HEK293 (cell line): ENCODE measurements around the gene ALDH2.

Source experiments
- CTCF ChIA-PET: fragments of 350-600 bp; formaldehyde crosslinking; extraction: SDS; loops from one replicate; lab custom pipeline; 2021; ENCODE audit warnings: antibody characterized with exemption; lab: Yijun Ruan, JAX
- POLR2A ChIA-PET: fragments of 300-600 bp; formaldehyde crosslinking; extraction: SDS; loops from one replicate; lab custom pipeline; 2020; ENCODE audit warnings: antibody characterized with exemption, inconsistent platforms; lab: Yijun Ruan, JAX
- H3K27ac ChIP-seq: fragments of 200-500 bp; sonication (Bioruptor generic); 2 replicates; pipeline ENCODE4 v1.5.1; 2014; ENCODE audit warnings: low read depth, low read length, control low read depth, inconsistent platforms; ENCODE audit errors: extremely low read depth
- H3K36me3 ChIP-seq, 2 experiments: fragments of 200-500 bp in 1 of 2; sonication (Bioruptor generic) in 1 of 2; 1 replicate in 1 of 2; 2 replicates in 1 of 2; pipeline ENCODE4 v1.5.1; 2014 to 2017; ENCODE audit warnings: inconsistent platforms in 2 of 2, low read length in 2 of 2; ENCODE audit not compliant: control insufficient read depth in 2 of 2, insufficient read depth in 1 of 2
- H3K4me1 ChIP-seq: fragments of 200-500 bp; sonication (Bioruptor generic); 2 replicates; pipeline ENCODE4 v1.5.1; 2014; ENCODE audit warnings: mild to moderate bottlenecking, low read length, inconsistent platforms; ENCODE audit not compliant: control insufficient read depth, insufficient read depth
- H3K4me3 ChIP-seq: 2 replicates; pipeline ENCODE4 v1.5.1; 2011; ENCODE audit warnings: low read depth, mild to moderate bottlenecking, control low read depth, low read length, moderate library complexity
- H3K9me3 ChIP-seq: fragments of 200-500 bp; sonication (Bioruptor generic); 2 replicates; pipeline ENCODE4 v1.5.1; 2014; ENCODE audit warnings: low read depth, low read length, inconsistent platforms; ENCODE audit not compliant: control insufficient read depth, insufficient read depth
- BCL11B ChIP-seq: fragments of 450-650 bp; formaldehyde crosslinking; IDR thresholded peaks from 2 replicates; pipeline ENCODE4 v1.5.1; 2016; ENCODE audit warnings: low read depth, missing biosample characterization, missing genetic modification characterization
- GLIS1 ChIP-seq: fragments of 450-650 bp; formaldehyde crosslinking; IDR thresholded peaks from 2 replicates; pipeline ENCODE4 v1.5.1; 2016; ENCODE audit warnings: missing biosample characterization, missing genetic modification characterization
- KLF8 ChIP-seq: fragments of 450-650 bp; formaldehyde crosslinking; IDR thresholded peaks from 2 replicates; pipeline ENCODE4 v1.5.1; 2016; ENCODE audit warnings: missing biosample characterization, missing genetic modification characterization
- KLF9 ChIP-seq: fragments of 450-650 bp; formaldehyde crosslinking; IDR thresholded peaks from 2 replicates; pipeline ENCODE4 v1.5.1; 2016; ENCODE audit warnings: missing biosample characterization, missing genetic modification characterization, low read depth
- OSR2 ChIP-seq: fragments of 450-650 bp; formaldehyde crosslinking; IDR thresholded peaks from 2 replicates; pipeline ENCODE4 v1.5.1; 2016; ENCODE audit warnings: missing biosample characterization, missing genetic modification characterization
- PATZ1 ChIP-seq: fragments of 450-650 bp; formaldehyde crosslinking; IDR thresholded peaks from 2 replicates; pipeline ENCODE4 v1.5.1; 2016; ENCODE audit warnings: missing biosample characterization, missing genetic modification characterization
- SCRT1 ChIP-seq: fragments of 450-650 bp; formaldehyde crosslinking; IDR thresholded peaks from 2 replicates; pipeline ENCODE4 v1.5.1; 2016; ENCODE audit warnings: missing biosample characterization, missing genetic modification characterization, borderline replicate concordance
- ZBTB48 ChIP-seq: fragments of 450-650 bp; formaldehyde crosslinking; IDR thresholded peaks from 2 replicates; pipeline ENCODE4 v1.5.1; 2016; ENCODE audit warnings: missing biosample characterization, missing genetic modification characterization
- ZBTB6 ChIP-seq: fragments of 450-650 bp; formaldehyde crosslinking; IDR thresholded peaks from 2 replicates; pipeline ENCODE4 v1.5.1; 2017; ENCODE audit warnings: missing biosample characterization, missing genetic modification characterization
- ZFP3 ChIP-seq: fragments of 450-650 bp; formaldehyde crosslinking; IDR thresholded peaks from 2 replicates; pipeline ENCODE4 v1.5.1; 2016; ENCODE audit warnings: low read depth, missing biosample characterization, missing genetic modification characterization
- ZFP37 ChIP-seq: fragments of 450-650 bp; formaldehyde crosslinking; IDR thresholded peaks from 2 replicates; pipeline ENCODE4 v1.5.1; 2016; ENCODE audit warnings: missing biosample characterization, missing genetic modification characterization
- ZNF132 ChIP-seq: fragments of 450-650 bp; formaldehyde crosslinking; IDR thresholded peaks from 2 replicates; pipeline ENCODE4 v1.5.1; 2017; ENCODE audit warnings: missing biosample characterization, missing genetic modification characterization, borderline replicate concordance
- ZNF146 ChIP-seq: fragments of 450-650 bp; formaldehyde crosslinking; IDR thresholded peaks from 2 replicates; pipeline ENCODE4 v1.5.1; 2016; ENCODE audit warnings: missing biosample characterization, missing genetic modification characterization
- ZNF155 ChIP-seq: fragments of 450-650 bp; formaldehyde crosslinking; IDR thresholded peaks from 2 replicates; pipeline ENCODE4 v1.5.1; 2016; ENCODE audit warnings: missing biosample characterization, missing genetic modification characterization
- ZNF16 ChIP-seq: fragments of 450-650 bp; formaldehyde crosslinking; IDR thresholded peaks from 2 replicates; pipeline ENCODE4 v1.5.1; 2016; ENCODE audit warnings: low read depth, missing biosample characterization, missing genetic modification characterization
- ZNF19 ChIP-seq: fragments of 450-650 bp; formaldehyde crosslinking; IDR thresholded peaks from 2 replicates; pipeline ENCODE4; 2016; ENCODE audit warnings: missing biosample characterization, missing genetic modification characterization, low read depth
- ZNF211 ChIP-seq: fragments of 450-650 bp; formaldehyde crosslinking; IDR thresholded peaks from 2 replicates; pipeline ENCODE4 v1.5.1; 2016; ENCODE audit warnings: low read depth, missing biosample characterization, missing genetic modification characterization
- ZNF26 ChIP-seq: fragments of 450-650 bp; formaldehyde crosslinking; IDR thresholded peaks from 2 replicates; pipeline ENCODE4 v1.5.1; 2016; ENCODE audit warnings: missing biosample characterization, missing genetic modification characterization
- ZNF324 ChIP-seq: fragments of 450-650 bp; formaldehyde crosslinking; IDR thresholded peaks from 2 replicates; pipeline ENCODE4 v1.5.1; 2016; ENCODE audit warnings: missing biosample characterization, missing genetic modification characterization
- ZNF623 ChIP-seq: fragments of 450-650 bp; formaldehyde crosslinking; IDR thresholded peaks from 2 replicates; pipeline ENCODE4 v1.5.1; 2016; ENCODE audit warnings: missing biosample characterization, missing genetic modification characterization
- ZNF654 ChIP-seq: fragments of 450-650 bp; formaldehyde crosslinking; IDR thresholded peaks from 2 replicates; pipeline ENCODE4 v1.5.1; 2016; ENCODE audit warnings: low read depth, missing biosample characterization, missing genetic modification characterization
- TF ChIP-seq, protein P1 (sequence below): fragments of 450-650 bp; IDR thresholded peaks from 2 replicates; pipeline ENCODE4 v1.5.1; 2018; ENCODE audit warnings: missing biosample characterization, mild to moderate bottlenecking, missing genetic modification characterization
- TF ChIP-seq, protein P2 (sequence below): fragments of 450-650 bp; formaldehyde crosslinking; IDR thresholded peaks from 2 replicates; pipeline ENCODE4 v1.5.1; 2016; ENCODE audit warnings: missing biosample characterization, missing genetic modification characterization
- TF ChIP-seq, protein P3 (sequence below): fragments of 450-650 bp; formaldehyde crosslinking; IDR thresholded peaks from 2 replicates; pipeline ENCODE4 v1.5.1; 2016; ENCODE audit warnings: missing biosample characterization, missing genetic modification characterization, low read depth

Gene ALDH2

GRCh38 chr12:111846016-111846415 lies 79.3 kb downstream of the ALDH2 start:
- CTCF ChIA-PET, result interaction anchor here (0.9 kb wide), 1 partner anchor 33 kb away, joined by 3 read pairs; no protein-coding TSS in a partner anchor
- no peak overlapping the region for H3K27ac ChIP-seq
- TF ChIP-seq KLF9 (tag by site-specific recombination) (no peak), ZBTB6 (no peak), KLF8 (tag by site-specific recombination) (no peak), ZNF155 (no peak), ZNF16 (tag by site-specific recombination) (no peak), ZNF211 (tag by site-specific recombination) (no peak)
- TF ChIP-seq, all 188 proteins: peak for 0
- Histone ChIP-seq H3K4me1 (no peaks in the 10 kb centered on the region), H3K4me3 (no peak overlapping the region), H3K9me3 (no peaks in the 10 kb centered on the region), H3K36me3 (peaks cover 18 to 21% of the 10 kb centered on the region in 2 experiments; a peak in 2 of 3 replicates)
- POLR2A ChIA-PET, result no interaction called here

DNA sequence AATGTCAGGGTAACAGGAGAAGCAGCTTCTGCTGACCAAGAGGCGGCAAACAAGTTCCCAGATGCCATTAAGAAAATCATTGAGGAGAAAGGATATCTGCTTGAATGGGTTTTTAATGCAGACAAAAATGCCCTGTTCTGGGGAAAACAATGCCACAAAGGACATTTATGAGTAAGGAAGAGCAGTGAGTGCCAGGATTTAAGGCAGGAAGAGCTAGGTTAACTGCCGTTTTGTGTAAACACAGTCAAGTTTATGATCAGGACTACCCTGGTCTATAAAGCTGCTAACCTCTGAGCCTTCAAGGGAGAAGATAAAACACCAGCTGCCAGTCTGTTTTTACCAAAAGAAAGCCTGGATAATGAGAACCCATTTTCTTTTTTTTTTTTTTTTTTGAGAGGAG lies 83.8 kb downstream of the ALDH2 start:
- CTCF ChIA-PET, result no interaction called here
- H3K4me3 ChIP-seq, result no peak overlapping the region
- POLR2A ChIA-PET, result no interaction called here
- H3K27ac ChIP-seq, result no peak overlapping the region
- H3K9me3 ChIP-seq, result no peaks in the 10 kb centered on the region
- peaks cover 9 to 13% of the 10 kb centered on the region in 2 experiments; a peak in 2 of 3 replicates for H3K36me3 ChIP-seq
- no peaks in the 10 kb centered on the region for H3K4me1 ChIP-seq
- TF ChIP-seq ZFP37 (no peak), GLIS1 (tag by site-specific recombination) (no peak), ZFP3 (no peak), ZNF324 (tag by site-specific recombination) (no peak), BCL11B (tag by site-specific recombination) (no peak), ZNF623 (no peak), ZNF146 (tag by site-specific recombination) (no peak), ZNF19 (tag by site-specific recombination) (no peak), ZNF26 (tag by site-specific recombination) (no peak), SCRT1 (no peak), ZNF654 (tag by site-specific recombination) (no peak), ZNF132 (tag by site-specific recombination) (no peak), ZBTB48 (tag by site-specific recombination) (no peak), PATZ1 (tag by site-specific recombination) (no peak), OSR2 (tag by site-specific recombination) (no peak)
- TF ChIP-seq, protein P1, sequence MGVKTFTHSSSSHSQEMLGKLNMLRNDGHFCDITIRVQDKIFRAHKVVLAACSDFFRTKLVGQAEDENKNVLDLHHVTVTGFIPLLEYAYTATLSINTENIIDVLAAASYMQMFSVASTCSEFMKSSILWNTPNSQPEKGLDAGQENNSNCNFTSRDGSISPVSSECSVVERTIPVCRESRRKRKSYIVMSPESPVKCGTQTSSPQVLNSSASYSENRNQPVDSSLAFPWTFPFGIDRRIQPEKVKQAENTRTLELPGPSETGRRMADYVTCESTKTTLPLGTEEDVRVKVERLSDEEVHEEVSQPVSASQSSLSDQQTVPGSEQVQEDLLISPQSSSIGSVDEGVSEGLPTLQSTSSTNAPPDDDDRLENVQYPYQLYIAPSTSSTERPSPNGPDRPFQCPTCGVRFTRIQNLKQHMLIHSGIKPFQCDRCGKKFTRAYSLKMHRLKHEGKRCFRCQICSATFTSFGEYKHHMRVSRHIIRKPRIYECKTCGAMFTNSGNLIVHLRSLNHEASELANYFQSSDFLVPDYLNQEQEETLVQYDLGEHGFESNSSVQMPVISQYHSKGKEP (tag by site-specific recombination), result no peak
- TF ChIP-seq, protein P2, sequence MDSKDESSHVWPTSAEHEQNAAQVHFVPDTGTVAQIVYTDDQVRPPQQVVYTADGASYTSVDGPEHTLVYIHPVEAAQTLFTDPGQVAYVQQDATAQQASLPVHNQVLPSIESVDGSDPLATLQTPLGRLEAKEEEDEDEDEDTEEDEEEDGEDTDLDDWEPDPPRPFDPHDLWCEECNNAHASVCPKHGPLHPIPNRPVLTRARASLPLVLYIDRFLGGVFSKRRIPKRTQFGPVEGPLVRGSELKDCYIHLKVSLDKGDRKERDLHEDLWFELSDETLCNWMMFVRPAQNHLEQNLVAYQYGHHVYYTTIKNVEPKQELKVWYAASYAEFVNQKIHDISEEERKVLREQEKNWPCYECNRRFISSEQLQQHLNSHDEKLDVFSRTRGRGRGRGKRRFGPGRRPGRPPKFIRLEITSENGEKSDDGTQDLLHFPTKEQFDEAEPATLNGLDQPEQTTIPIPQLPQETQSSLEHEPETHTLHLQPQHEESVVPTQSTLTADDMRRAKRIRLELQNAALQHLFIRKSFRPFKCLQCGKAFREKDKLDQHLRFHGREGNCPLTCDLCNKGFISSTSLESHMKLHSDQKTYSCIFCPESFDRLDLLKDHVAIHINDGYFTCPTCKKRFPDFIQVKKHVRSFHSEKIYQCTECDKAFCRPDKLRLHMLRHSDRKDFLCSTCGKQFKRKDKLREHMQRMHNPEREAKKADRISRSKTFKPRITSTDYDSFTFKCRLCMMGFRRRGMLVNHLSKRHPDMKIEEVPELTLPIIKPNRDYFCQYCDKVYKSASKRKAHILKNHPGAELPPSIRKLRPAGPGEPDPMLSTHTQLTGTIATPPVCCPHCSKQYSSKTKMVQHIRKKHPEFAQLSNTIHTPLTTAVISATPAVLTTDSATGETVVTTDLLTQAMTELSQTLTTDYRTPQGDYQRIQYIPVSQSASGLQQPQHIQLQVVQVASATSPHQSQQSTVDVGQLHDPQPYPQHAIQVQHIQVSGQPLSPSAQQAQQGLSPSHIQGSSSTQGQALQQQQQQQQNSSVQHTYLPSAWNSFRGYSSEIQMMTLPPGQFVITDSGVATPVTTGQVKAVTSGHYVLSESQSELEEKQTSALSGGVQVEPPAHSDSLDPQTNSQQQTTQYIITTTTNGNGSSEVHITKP (tag by site-specific recombination), result no peak
- TF ChIP-seq, protein P3, sequence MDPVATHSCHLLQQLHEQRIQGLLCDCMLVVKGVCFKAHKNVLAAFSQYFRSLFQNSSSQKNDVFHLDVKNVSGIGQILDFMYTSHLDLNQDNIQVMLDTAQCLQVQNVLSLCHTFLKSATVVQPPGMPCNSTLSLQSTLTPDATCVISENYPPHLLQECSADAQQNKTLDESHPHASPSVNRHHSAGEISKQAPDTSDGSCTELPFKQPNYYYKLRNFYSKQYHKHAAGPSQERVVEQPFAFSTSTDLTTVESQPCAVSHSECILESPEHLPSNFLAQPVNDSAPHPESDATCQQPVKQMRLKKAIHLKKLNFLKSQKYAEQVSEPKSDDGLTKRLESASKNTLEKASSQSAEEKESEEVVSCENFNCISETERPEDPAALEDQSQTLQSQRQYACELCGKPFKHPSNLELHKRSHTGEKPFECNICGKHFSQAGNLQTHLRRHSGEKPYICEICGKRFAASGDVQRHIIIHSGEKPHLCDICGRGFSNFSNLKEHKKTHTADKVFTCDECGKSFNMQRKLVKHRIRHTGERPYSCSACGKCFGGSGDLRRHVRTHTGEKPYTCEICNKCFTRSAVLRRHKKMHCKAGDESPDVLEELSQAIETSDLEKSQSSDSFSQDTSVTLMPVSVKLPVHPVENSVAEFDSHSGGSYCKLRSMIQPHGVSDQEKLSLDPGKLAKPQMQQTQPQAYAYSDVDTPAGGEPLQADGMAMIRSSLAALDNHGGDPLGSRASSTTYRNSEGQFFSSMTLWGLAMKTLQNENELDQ, result no peak
